Left hindlimb (tissue), 1 donor: ENCODE data around the gene CGB2.
"Not testable (repeated sequence)": the region's sequence is repeated elsewhere in the genome, so short reads cannot be mapped to it uniquely, and the experiment has no call there.

ENCODE experiments used
- DNase-seq: peaks from one replicate; pipeline ENCODE4 v3.0.0-alpha.2; 2018

CGB2 gene

GRCh38 chr19:49070416-49070815 lies 38.7 kb downstream of the CGB2 start:
- DNase-seq, result no peak

- no peak for DNase-seq
Measured at GRCh38 chr19:49071860-49072547, 40.3 kb downstream of the CGB2 start.

- no peak for DNase-seq
Measured at GRCh38 chr19:49073514-49074378, 42.1 kb downstream of the CGB2 start.

- not testable (repeated sequence) for DNase-seq
Measured at GRCh38 chr19:49074869-49075268, 43.2 kb downstream of the CGB2 start.

DNA sequence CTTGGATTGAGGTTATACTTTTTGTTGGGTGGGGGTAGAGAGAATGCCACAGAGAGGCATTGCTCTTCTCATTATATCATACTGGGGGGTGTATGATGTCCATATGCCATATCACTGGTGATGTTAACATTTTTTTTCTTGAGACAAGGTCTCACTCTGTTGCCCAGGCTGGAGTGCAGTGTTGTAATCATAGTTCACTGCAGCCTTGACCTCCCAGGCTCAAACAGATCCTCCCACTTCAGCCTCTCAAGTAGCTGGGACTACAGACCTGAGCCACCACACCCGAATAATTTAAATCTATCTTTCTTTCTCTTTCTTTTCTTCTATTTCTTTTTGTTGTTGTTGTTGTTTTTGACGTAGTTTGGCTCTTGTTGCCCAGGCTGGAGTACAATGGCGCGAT lies 48.7 kb downstream of the CGB2 start:
- DNase-seq, result no peak

DNA sequence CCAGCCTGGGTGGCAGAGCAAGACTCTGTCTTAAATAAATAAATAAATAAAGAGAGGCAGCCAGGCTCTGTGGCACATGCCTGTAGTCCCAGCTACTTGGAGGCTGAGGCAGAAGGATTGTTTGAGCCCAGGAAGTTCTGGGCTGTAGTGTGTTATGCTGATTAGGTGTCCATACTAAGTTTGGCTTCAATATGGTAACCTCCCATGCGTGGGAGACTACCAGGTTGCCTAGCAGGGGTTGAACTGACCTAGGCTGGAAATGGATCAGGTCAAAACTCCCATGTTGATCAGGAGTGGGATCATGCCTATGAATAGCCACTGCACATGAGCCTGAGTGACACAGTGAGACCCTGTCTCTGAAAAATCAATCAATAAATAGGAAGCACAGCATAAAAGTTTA lies 49.6 kb downstream of the CGB2 start:
- DNase-seq, result no peak
